Panc1 (cell line): ENCODE measurements around the gene KCNG2. TPM values are rescaled to one million over a fixed set of nuclear protein-coding genes. Genes with fewer than 3 reads are reported as not detected.

Source experiments
- ATAC-seq: fragments of 200-7000 bp; cut with Tn5 transposase; 2 replicates; pipeline ENCODE4 v1.9.1; 2020; ENCODE audit warnings: mild to moderate bottlenecking, moderate library complexity
- BruUV-seq: library from RNA; stranded (reverse); fragments of 400-500 nt; replicated peaks from 2 replicates; lab custom pipeline; 2021; lab: Mats Ljungman, UMichigan
- CTCF ChIA-PET: fragments of 300-600 bp; sonication (Branson Sonifier 250); formaldehyde crosslinking; loops from one replicate; lab custom pipeline; 2022; ENCODE audit warnings: antibody characterized with exemption; lab: Charles Lee
- POLR2A ChIA-PET: fragments of 300-600 bp; sonication (Branson Sonifier 250); formaldehyde crosslinking; loops from one replicate; lab custom pipeline; 2022; ENCODE audit warnings: antibody characterized with exemption; lab: Charles Lee
- DNase-seq: peaks from one replicate; pipeline ENCODE4 v3.0.0-alpha.2; 2010; ENCODE audit warnings: low read depth, low spot score
- H3K27ac ChIP-seq: 2 replicates; pipeline ENCODE4 v1.5.1; 2011; ENCODE audit warnings: mild to moderate bottlenecking, low read length, inconsistent platforms
- H3K27me3 ChIP-seq: fragments of 200-500 bp; sonication (Bioruptor generic); 2 replicates; pipeline ENCODE4 v1.6.0; 2014; ENCODE audit warnings: low read length, inconsistent platforms; ENCODE audit not compliant: control insufficient read depth, insufficient read depth
- H3K36me3 ChIP-seq: fragments of 200-500 bp; sonication (Bioruptor generic); 2 replicates; pipeline ENCODE4 v1.5.1; 2014; ENCODE audit warnings: inconsistent platforms, mild to moderate bottlenecking, low read length, moderate library complexity; ENCODE audit not compliant: control insufficient read depth, insufficient read depth
- H3K4me1 ChIP-seq: 2 replicates; pipeline ENCODE4 v1.5.1; 2011; ENCODE audit warnings: inconsistent platforms, mild to moderate bottlenecking, low read length, moderate library complexity; ENCODE audit not compliant: control insufficient read depth, insufficient read depth
- H3K4me3 ChIP-seq, 2 experiments: 2 replicates each; pipeline ENCODE4 v1.5.1; 2011 to 2012; ENCODE audit warnings: low read depth in 2 of 2, low read length in 2 of 2, mild to moderate bottlenecking in 2 of 2, inconsistent platforms in 1 of 2, moderate library complexity in 1 of 2
- H3K9me3 ChIP-seq: fragments of 200-500 bp; sonication (Bioruptor generic); 2 replicates; pipeline ENCODE4 v1.5.1; 2014; ENCODE audit warnings: low read depth, mild to moderate bottlenecking, inconsistent platforms, low read length, moderate library complexity; ENCODE audit not compliant: control insufficient read depth, insufficient read depth
- POLR2AphosphoS5 ChIP-seq: IDR thresholded peaks from 2 replicates; pipeline ENCODE4 v1.6.1; 2012; ENCODE audit warnings: mild to moderate bottlenecking, low read depth, low read length, moderate library complexity
- SIN3A ChIP-seq: IDR thresholded peaks from 2 replicates; pipeline ENCODE4 v1.6.1; 2012; ENCODE audit warnings: low read depth, mild to moderate bottlenecking, low read length, moderate library complexity, borderline replicate concordance; ENCODE audit not compliant: insufficient read depth
- TCF7L2 ChIP-seq: IDR thresholded peaks from 2 replicates; pipeline ENCODE4 v1.6.1; 2011; ENCODE audit warnings: mild to moderate bottlenecking, low read depth, low read length, inconsistent platforms
- in situ Hi-C: cut with HindIII; loops from 2 replicates; pipeline ENCODE4 v1.10.0; 2016; ENCODE audit warnings: low sequenced_read_pairs, low pct_unique_long_range_greater_than_20kb
- intact Hi-C: fragments of 100-400 bp; cut with micrococcal nuclease; formaldehyde crosslinking; loops from one replicate; pipeline ENCODE4 v1.10.0; 2022; ENCODE audit not compliant: unreplicated experiment
- total RNA-seq: library from RNA; stranded (reverse); gene quantifications from one replicate; pipeline ENCODE4 v1.2.1, GENCODE V29; 2021; ENCODE audit not compliant: unreplicated experiment
- TF ChIP-seq, protein P1 (sequence below), 2 experiments: IDR thresholded peaks; 2 replicates each; pipeline ENCODE4 v1.6.1; 2011 to 2012; ENCODE audit warnings: low read depth in 2 of 2, control low read depth in 1 of 2, low read length in 1 of 2, mild to moderate bottlenecking in 1 of 2, moderate library complexity in 1 of 2; ENCODE audit not compliant: insufficient read depth in 1 of 2
- TF ChIP-seq, protein P2 (sequence below): fragments of 450-650 bp; IDR thresholded peaks from 2 replicates; pipeline ENCODE4 v1.5.1; 2017; ENCODE audit warnings: mild to moderate bottlenecking

KCNG2 gene
- total RNA-seq, 1 experiment from 2014 or later, result not detected

DNA sequence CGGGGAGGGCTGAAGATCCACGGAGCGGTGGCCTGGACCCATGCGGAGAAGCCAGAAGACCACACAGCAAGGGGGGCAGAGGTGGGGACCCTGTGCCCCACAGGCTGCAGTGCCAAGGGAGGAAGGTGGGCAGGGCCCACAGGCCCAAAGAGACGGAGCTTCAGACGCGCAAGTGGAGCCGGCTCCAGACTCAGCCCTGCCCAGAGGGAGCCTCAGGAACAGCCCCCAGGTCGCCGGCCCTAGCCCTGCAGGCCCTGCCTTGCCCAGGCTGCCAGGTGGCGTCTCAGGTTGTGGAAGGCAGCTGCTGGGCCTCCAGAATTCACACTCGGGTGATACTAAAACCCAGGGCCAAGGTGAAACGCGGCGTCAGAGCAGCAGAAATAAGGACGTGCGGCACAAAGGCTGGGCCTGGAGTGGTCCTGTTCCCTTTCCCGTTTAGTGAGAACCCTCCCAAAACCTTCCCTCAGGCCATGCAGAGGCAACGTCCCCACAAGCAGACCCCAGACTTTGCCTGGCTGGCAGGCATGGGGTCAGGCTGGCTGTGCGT lies 116.9 kb downstream of the KCNG2 start:
- in situ Hi-C loops (no loop called here), intact Hi-C loops (no loop called here)
- POLR2A ChIA-PET, result interaction anchor here (0.6 kb wide), 1 partner anchor 12 kb away, joined by 25 read pairs; no protein-coding TSS in a partner anchor
- Histone ChIP-seq H3K9me3 (no peaks in the 10 kb centered on the region), H3K27me3 (no peaks in the 10 kb centered on the region), H3K27ac (no peak overlapping the region), H3K4me3 (no peak overlapping the region), H3K36me3 (no peaks in the 10 kb centered on the region), H3K4me1 (0 out of 2 replicates have a peak, but pooled peaks cover 3% of the 10 kb centered on the region)
- DNase-seq (no peak), ATAC-seq (peak; percentile 39; the same call in 1 of the 2 replicates)
- no TSS peak for BruUV-seq
- CTCF ChIA-PET, result no interaction called here
- TF ChIP-seq POLR2AphosphoS5 (no peak), SIN3A (no peak), TCF7L2 (no peak)
- TF ChIP-seq, protein P1, sequence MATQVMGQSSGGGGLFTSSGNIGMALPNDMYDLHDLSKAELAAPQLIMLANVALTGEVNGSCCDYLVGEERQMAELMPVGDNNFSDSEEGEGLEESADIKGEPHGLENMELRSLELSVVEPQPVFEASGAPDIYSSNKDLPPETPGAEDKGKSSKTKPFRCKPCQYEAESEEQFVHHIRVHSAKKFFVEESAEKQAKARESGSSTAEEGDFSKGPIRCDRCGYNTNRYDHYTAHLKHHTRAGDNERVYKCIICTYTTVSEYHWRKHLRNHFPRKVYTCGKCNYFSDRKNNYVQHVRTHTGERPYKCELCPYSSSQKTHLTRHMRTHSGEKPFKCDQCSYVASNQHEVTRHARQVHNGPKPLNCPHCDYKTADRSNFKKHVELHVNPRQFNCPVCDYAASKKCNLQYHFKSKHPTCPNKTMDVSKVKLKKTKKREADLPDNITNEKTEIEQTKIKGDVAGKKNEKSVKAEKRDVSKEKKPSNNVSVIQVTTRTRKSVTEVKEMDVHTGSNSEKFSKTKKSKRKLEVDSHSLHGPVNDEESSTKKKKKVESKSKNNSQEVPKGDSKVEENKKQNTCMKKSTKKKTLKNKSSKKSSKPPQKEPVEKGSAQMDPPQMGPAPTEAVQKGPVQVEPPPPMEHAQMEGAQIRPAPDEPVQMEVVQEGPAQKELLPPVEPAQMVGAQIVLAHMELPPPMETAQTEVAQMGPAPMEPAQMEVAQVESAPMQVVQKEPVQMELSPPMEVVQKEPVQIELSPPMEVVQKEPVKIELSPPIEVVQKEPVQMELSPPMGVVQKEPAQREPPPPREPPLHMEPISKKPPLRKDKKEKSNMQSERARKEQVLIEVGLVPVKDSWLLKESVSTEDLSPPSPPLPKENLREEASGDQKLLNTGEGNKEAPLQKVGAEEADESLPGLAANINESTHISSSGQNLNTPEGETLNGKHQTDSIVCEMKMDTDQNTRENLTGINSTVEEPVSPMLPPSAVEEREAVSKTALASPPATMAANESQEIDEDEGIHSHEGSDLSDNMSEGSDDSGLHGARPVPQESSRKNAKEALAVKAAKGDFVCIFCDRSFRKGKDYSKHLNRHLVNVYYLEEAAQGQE (IDR thresholded peaks at IDR 0.05; ENCODE audit: insufficient read depth in 1 of 2, low read depth in 2 of 2, low read length in 1 of 2), result no peak
- TF ChIP-seq, protein P2, sequence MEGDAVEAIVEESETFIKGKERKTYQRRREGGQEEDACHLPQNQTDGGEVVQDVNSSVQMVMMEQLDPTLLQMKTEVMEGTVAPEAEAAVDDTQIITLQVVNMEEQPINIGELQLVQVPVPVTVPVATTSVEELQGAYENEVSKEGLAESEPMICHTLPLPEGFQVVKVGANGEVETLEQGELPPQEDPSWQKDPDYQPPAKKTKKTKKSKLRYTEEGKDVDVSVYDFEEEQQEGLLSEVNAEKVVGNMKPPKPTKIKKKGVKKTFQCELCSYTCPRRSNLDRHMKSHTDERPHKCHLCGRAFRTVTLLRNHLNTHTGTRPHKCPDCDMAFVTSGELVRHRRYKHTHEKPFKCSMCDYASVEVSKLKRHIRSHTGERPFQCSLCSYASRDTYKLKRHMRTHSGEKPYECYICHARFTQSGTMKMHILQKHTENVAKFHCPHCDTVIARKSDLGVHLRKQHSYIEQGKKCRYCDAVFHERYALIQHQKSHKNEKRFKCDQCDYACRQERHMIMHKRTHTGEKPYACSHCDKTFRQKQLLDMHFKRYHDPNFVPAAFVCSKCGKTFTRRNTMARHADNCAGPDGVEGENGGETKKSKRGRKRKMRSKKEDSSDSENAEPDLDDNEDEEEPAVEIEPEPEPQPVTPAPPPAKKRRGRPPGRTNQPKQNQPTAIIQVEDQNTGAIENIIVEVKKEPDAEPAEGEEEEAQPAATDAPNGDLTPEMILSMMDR, result no peak

DNA sequence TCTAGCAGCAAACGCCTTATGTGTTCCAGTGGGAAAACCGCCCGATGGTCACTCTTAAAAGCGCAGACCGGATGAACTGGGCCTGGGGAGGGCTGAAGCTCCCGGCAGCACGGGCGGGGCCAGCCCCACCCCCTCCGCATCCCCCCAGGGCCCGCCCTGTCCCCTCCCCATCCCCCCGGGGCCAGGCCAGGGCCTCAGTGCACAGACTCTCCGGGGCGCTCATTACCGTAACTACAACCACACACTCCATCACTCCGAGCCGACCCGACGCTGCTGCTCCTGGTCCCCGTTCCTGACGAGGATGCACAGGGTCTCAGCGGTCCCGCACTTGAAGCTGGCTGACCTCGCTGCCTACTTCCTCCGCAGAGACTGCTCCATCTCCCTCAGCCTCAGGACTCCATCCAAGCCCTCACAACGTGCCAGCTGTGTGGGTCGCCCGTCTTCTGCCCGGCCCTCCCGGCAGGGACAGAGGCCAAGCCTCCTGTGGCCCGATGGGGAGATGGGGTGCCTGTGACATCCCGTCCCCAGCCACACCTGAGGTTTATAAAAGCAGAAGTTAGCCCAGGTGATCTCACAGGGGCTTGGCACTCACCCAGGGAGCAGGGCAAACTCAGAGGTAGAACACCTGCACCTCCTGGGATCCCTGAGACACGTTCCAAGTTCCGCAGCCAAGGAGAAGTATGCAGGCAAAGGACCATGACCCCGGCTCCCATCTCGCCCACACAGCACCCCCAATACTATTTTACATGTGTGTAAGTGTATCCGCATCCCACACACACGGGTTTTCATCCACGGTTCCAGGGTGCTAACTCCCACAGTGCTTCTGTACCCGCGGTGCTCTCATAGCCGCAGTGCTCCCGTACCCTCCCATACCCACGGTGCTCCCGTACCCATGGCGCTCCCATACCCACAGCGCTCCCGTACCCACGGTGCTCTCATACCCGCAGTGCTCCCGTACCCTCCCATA lies 117.7 kb downstream of the KCNG2 start:
- ChIA-PET CTCF (no interaction called here), POLR2A (interaction anchor here (0.6 kb wide), 1 partner anchor 11 kb away, joined by 25 read pairs; no protein-coding TSS in a partner anchor)
- intact Hi-C loops, result no loop called here
- ATAC-seq, result no peak
- no peak for DNase-seq
- no peaks in the 10 kb centered on the region for H3K36me3 ChIP-seq
- H3K9me3 ChIP-seq, result no peaks in the 10 kb centered on the region
- H3K27ac ChIP-seq, result no peak overlapping the region
- BruUV-seq, result TSS peak; percentile 62
- H3K4me1 ChIP-seq, result 0 out of 2 replicates have a peak, but pooled peaks cover 3% of the 10 kb centered on the region
- in situ Hi-C loops, result no loop called here
- H3K4me3 ChIP-seq, result no peak overlapping the region
- H3K27me3 ChIP-seq, result no peaks in the 10 kb centered on the region
- no peak for TF ChIP-seq TCF7L2
- no peak for TF ChIP-seq POLR2AphosphoS5
- TF ChIP-seq SIN3A, result no peak
- TF ChIP-seq, protein P1 (IDR thresholded peaks at IDR 0.05; ENCODE audit: insufficient read depth in 1 of 2, low read depth in 2 of 2, low read length in 1 of 2), result no peak
- TF ChIP-seq, protein P2, result no peak
